Measurements from ENCODE around the gene CDH6.

The CDH6 gene

GRCh38 chr5:31334061-31334860 lies 140.8 kb downstream of the CDH6 start:
- H2AFZ ChIP-seq = no peak overlapping the region
- no peak overlapping the region for H3K4me3 ChIP-seq (ENCODE audit: low read depth, low read length)
- TF ChIP-seq CTCF (IDR thresholded peaks at IDR 0.05) = no peak
- H3K4me2 ChIP-seq (ENCODE audit: low read length) = no peak overlapping the region
- no peaks in the 10 kb centered on the region for H3K4me1 ChIP-seq
- H3K27me3 ChIP-seq (ENCODE audit: control insufficient read depth, insufficient read depth, low read length) = no peaks in the 10 kb centered on the region
- no peaks in the 10 kb centered on the region for H3K9me3 ChIP-seq (ENCODE audit: control insufficient read depth, low read length)
- H3K79me2 ChIP-seq = no peaks in the 10 kb centered on the region
- H3K9ac ChIP-seq = no peak overlapping the region
- H3K36me3 ChIP-seq (ENCODE audit: control insufficient read depth, insufficient read depth, low read length) = no peaks in the 10 kb centered on the region
- H3K27ac ChIP-seq = no peak overlapping the region

- Histone ChIP-seq H3K9me3 (ENCODE audit: control insufficient read depth, low read length) (no peaks in the 10 kb centered on the region), H3K9ac (no peak overlapping the region), H3K79me2 (no peaks in the 10 kb centered on the region), H3K4me2 (ENCODE audit: low read length) (no peak overlapping the region), H3K4me1 (no peaks in the 10 kb centered on the region), H3K4me3 (ENCODE audit: low read depth, low read length) (no peak overlapping the region), H3K27ac (no peak overlapping the region), H2AFZ (no peak overlapping the region), H3K27me3 (ENCODE audit: control insufficient read depth, insufficient read depth, low read length) (no peaks in the 10 kb centered on the region), H3K36me3 (ENCODE audit: control insufficient read depth, insufficient read depth, low read length) (no peaks in the 10 kb centered on the region)
- no peak for TF ChIP-seq CTCF (IDR thresholded peaks at IDR 0.05)
Observed at GRCh38 chr5:31335456-31335855, 142.0 kb downstream of the CDH6 start.

- Histone ChIP-seq H3K4me1 (no peaks in the 10 kb centered on the region), H3K4me3 (ENCODE audit: low read depth, low read length) (no peak overlapping the region), H3K27ac (no peak overlapping the region), H3K79me2 (no peaks in the 10 kb centered on the region), H3K4me2 (ENCODE audit: low read length) (no peak overlapping the region), H3K36me3 (ENCODE audit: control insufficient read depth, insufficient read depth, low read length) (no peaks in the 10 kb centered on the region), H3K27me3 (ENCODE audit: control insufficient read depth, insufficient read depth, low read length) (no peaks in the 10 kb centered on the region), H3K9me3 (ENCODE audit: control insufficient read depth, low read length) (no peaks in the 10 kb centered on the region), H3K9ac (no peak overlapping the region), H2AFZ (no peak overlapping the region)
- no peak for TF ChIP-seq CTCF (IDR thresholded peaks at IDR 0.05)
Observed at GRCh38 chr5:31343946-31344345, 150.5 kb downstream of the CDH6 start.

GRCh38 chr5:31346896-31347551 lies 153.5 kb downstream of the CDH6 start:
- no peaks in the 10 kb centered on the region for H3K36me3 ChIP-seq (ENCODE audit: control insufficient read depth, insufficient read depth, low read length)
- no peaks in the 10 kb centered on the region for H3K4me1 ChIP-seq
- no peaks in the 10 kb centered on the region for H3K9me3 ChIP-seq (ENCODE audit: control insufficient read depth, low read length)
- H3K9ac ChIP-seq = no peak overlapping the region
- no peak overlapping the region for H3K27ac ChIP-seq
- no peak overlapping the region for H3K4me3 ChIP-seq (ENCODE audit: low read depth, low read length)
- no peak overlapping the region for H2AFZ ChIP-seq
- H3K4me2 ChIP-seq (ENCODE audit: low read length) = no peak overlapping the region
- TF ChIP-seq CTCF (IDR thresholded peaks at IDR 0.05) = no peak
- no peaks in the 10 kb centered on the region for H3K27me3 ChIP-seq (ENCODE audit: control insufficient read depth, insufficient read depth, low read length)
- no peaks in the 10 kb centered on the region for H3K79me2 ChIP-seq

All from parathyroid adenoma (tissue), 2 donors.